ENCODE results near the gene FANCE.

FANCE gene

DNA sequence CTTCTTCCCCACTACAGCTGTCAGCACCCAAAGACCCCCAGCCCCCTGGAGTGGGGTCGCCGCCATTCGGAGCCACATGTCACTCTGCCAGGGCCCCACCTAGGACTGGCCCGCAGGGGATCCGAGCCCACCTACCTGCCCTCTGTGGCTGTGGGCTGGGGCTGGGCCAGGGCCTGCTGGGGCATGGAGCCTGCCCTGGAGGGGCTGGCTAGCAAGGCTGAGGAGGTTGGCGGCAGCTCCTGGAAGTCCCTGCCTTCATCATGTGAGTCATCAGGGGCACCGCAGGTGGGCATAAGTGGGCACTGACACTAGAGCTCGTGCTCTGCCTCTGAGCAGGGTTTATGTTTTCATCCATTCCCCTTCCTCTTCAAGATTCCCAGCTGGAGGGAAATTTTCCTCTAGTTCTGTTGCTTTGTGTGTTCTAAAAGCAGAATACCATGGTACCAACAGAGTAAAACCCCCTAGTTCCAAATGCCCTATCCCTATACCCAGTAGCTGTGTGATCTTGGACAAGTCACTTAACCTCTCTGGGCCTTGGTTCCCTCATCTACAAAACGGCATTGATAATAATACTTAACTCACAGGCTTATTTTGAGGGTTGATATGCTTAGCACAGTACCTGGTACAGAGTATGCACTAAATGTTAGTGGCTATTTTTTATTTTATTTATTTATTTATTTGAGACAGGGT lies 8.7 kb upstream of the FANCE start:
- H3K27me3 ChIP-seq (ENCODE audit: insufficient read depth, low read depth, severe bottlenecking): no peaks in the 10 kb centered on the region
- no peaks in the 10 kb centered on the region for H3K9me3 ChIP-seq (ENCODE audit: severe bottlenecking)
- TF ChIP-seq, protein P1, sequence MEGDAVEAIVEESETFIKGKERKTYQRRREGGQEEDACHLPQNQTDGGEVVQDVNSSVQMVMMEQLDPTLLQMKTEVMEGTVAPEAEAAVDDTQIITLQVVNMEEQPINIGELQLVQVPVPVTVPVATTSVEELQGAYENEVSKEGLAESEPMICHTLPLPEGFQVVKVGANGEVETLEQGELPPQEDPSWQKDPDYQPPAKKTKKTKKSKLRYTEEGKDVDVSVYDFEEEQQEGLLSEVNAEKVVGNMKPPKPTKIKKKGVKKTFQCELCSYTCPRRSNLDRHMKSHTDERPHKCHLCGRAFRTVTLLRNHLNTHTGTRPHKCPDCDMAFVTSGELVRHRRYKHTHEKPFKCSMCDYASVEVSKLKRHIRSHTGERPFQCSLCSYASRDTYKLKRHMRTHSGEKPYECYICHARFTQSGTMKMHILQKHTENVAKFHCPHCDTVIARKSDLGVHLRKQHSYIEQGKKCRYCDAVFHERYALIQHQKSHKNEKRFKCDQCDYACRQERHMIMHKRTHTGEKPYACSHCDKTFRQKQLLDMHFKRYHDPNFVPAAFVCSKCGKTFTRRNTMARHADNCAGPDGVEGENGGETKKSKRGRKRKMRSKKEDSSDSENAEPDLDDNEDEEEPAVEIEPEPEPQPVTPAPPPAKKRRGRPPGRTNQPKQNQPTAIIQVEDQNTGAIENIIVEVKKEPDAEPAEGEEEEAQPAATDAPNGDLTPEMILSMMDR (IDR thresholded peaks at IDR 0.05; ENCODE audit: low read depth, low read length): no peak
- DNase-seq: no peak
- no peaks in the 10 kb centered on the region for H3K36me3 ChIP-seq
- H3K27ac ChIP-seq: no peak overlapping the region
- H3K4me3 ChIP-seq (ENCODE audit: low read depth, low read length): no peak overlapping the region

DNA sequence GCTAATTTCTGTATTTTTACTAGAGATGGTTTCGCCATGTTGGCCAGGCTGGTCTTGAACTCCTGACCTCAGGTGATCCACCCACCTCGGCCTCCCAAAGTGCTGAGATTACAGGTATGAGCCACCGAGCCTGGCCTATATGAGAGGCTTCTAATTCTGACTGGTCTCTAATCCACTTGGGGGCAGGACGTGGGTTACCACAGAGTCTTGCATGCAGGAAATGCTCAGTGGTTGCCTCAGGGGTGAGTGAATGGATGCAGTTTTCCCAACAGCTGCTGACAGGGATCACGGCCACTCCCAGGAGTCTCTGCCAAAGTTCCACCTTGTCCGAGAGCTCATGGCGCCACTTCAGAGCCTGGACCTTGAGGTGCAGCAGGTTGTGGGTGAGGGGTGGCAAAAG lies 6.4 kb upstream of the FANCE start:
- H3K27ac ChIP-seq: no peak overlapping the region
- no peak for DNase-seq

DNA sequence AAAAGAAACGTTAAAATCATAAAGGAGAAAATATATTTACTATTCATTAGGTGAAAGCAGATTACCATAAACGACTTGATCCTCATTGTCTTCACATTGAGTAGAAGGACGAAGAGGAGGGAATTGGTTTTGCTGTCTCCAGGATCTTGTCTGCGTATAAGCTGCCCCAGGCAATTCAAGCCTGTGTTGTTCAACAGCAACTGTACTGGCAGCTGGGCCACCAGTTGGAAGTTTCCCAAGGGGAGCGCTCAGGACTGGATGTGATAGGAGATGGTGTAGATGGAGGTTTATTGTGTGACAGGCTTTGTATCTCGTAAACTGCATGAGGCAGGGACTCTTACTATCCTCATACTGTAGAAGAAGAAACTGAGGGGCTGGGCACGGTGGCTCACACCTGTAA lies 3.9 kb upstream of the FANCE start:
- Histone ChIP-seq H3K27me3 (ENCODE audit: insufficient read depth, low read depth, severe bottlenecking) (no peaks in the 10 kb centered on the region), H3K4me3 (ENCODE audit: low read depth, low read length) (no peak overlapping the region), H3K9me3 (ENCODE audit: severe bottlenecking) (no peaks in the 10 kb centered on the region), H3K36me3 (no peaks in the 10 kb centered on the region; the same call in 1 of the 2 replicates), H3K27ac (no peak overlapping the region)
- TF ChIP-seq, protein P1 (IDR thresholded peaks at IDR 0.05; ENCODE audit: low read depth, low read length): no peak
- no peak for DNase-seq

More for the DNA sequence above, 6.4 kb upstream of the FANCE start:
- TF ChIP-seq, protein P1 (IDR thresholded peaks at IDR 0.05; ENCODE audit: low read depth, low read length): no peak
- no peaks in the 10 kb centered on the region for H3K27me3 ChIP-seq (ENCODE audit: insufficient read depth, low read depth, severe bottlenecking)
- H3K9me3 ChIP-seq (ENCODE audit: severe bottlenecking): no peaks in the 10 kb centered on the region
- no peaks in the 10 kb centered on the region for H3K36me3 ChIP-seq
- H3K4me3 ChIP-seq (ENCODE audit: low read depth, low read length): no peak overlapping the region

DNA sequence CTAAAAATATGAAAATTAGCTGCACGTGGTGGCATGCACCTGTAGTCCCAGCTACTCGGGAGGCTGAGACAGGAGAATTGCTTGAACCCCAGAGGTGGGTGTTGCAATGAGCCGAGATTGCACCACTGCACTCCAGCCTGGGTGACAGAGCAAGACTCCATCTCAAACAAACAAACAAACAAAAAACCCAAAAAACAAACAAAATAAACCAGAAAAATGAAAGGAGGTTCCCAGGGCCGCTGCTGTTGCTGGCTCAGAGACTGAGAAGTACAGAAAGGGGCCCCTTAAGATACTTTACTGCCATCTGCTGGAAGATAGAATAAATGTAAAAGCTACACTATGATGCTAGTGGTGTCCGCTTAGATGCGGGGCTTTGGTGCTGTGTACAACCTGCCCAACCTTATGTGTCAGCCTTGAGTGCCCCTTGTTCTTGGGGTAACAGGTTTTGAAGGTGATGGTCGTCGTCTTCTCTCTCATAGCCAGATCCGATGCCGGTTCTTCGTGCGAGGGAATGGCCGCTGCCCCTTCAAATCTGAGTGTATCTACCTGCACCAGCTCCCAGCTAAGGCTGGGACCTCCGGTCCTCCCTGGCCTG lies 2.8 kb upstream of the FANCE start:
- TF ChIP-seq, protein P1 (IDR thresholded peaks at IDR 0.05; ENCODE audit: low read depth, low read length): peak; percentile 73
- H3K27ac ChIP-seq: no peak overlapping the region
- H3K27me3 ChIP-seq (ENCODE audit: insufficient read depth, low read depth, severe bottlenecking): no peaks in the 10 kb centered on the region
- H3K4me3 ChIP-seq (ENCODE audit: low read depth, low read length): no peak overlapping the region
- no peak for DNase-seq
- no peaks in the 10 kb centered on the region; the same call in 1 of the 2 replicates for H3K36me3 ChIP-seq
- H3K9me3 ChIP-seq (ENCODE audit: severe bottlenecking): no peaks in the 10 kb centered on the region

DNA sequence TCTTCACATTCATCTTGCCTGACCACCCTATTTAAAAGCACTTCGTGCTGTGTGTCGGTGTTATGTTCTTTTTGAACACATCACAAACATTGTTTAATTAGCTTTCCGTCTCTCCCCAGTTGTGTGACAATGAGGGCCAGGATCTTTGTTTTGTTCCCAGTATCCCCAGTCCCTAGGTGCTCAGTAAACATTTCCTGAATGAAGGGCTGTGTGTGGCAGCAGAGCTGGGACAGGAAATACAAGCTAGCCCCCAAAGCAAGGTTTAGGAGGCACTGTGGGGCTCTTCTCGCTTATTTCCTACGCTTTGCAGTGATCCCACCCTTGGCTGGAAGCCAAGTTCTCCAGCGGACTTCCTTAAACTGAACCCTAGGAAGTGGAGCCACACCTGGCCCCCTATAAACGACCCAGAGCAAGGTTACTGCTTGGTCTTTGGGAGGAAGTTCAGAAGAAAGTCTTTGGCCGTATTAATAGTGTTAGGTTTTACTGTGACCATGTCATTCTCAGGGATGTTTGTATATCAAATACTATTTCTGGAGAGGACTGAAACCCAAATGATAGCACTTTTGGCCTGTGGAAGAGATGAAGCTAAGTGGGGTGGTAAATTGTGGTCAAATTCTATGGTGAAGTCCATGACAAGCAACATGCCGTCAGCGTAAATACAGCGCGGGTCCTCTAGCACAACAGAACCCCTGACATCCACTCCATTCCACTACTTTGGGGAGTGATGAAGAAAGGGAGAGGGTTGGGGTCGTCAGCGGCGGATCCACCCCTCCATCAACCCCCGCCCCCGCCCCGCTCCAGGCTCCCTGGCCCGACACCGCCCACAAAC lies 570 bp upstream of the FANCE start:
- no peak for DNase-seq
- H3K4me3 ChIP-seq (ENCODE audit: low read depth, low read length): no peak overlapping the region
- H3K27me3 ChIP-seq (ENCODE audit: insufficient read depth, low read depth, severe bottlenecking): no peaks in the 10 kb centered on the region
- no peaks in the 10 kb centered on the region for H3K9me3 ChIP-seq (ENCODE audit: severe bottlenecking)
- TF ChIP-seq, protein P1 (IDR thresholded peaks at IDR 0.05; ENCODE audit: low read depth, low read length): no peak
- H3K36me3 ChIP-seq: peaks cover 17% of the 10 kb centered on the region
- no peak overlapping the region for H3K27ac ChIP-seq
